PC-3 (cell line): Measurements from ENCODE around the gene TALDO1.

ENCODE experiments used
- EZH2 ChIP-seq: fragments of 300-600 bp; sonication (generic); IDR thresholded peaks from one replicate; pipeline ENCODE4 v1.6.1; 2017; ENCODE audit warnings: antibody characterized with exemption, mild to moderate bottlenecking, low read length; ENCODE audit not compliant: unreplicated experiment
- TF ChIP-seq, protein P1 (sequence below): fragments of 300-600 bp; sonication (generic); conservative IDR thresholded peaks from 2 replicates; pipeline ENCODE4 v1.5.1; 2017; ENCODE audit warnings: antibody characterized with exemption, low read depth, mild to moderate bottlenecking, low read length

DNA sequence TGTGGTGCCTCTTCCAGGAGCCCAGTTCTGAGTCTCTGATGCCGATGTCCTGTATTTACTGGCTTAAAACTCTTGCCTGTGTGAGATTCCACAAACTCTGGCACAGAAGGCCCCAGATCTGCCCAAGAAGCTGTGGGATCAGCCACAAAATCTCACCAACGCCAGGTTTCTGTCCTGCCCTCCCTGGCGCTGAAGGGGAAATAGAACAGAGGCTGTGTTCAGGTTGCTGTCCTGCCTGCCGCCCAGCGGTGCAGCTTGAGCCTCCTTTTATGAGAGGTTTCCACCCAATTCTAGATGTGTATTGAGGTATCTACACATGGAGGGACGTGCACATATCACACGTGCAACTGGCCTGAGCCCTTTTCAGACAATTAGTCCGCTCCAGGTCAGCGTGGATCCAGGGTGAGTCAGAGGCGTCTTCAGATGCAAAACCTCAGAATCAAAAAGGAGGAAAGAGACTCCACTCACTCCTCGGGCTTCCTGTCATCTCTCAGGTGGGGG lies 49.4 kb upstream of the TALDO1 start:
- TF ChIP-seq, protein P1, sequence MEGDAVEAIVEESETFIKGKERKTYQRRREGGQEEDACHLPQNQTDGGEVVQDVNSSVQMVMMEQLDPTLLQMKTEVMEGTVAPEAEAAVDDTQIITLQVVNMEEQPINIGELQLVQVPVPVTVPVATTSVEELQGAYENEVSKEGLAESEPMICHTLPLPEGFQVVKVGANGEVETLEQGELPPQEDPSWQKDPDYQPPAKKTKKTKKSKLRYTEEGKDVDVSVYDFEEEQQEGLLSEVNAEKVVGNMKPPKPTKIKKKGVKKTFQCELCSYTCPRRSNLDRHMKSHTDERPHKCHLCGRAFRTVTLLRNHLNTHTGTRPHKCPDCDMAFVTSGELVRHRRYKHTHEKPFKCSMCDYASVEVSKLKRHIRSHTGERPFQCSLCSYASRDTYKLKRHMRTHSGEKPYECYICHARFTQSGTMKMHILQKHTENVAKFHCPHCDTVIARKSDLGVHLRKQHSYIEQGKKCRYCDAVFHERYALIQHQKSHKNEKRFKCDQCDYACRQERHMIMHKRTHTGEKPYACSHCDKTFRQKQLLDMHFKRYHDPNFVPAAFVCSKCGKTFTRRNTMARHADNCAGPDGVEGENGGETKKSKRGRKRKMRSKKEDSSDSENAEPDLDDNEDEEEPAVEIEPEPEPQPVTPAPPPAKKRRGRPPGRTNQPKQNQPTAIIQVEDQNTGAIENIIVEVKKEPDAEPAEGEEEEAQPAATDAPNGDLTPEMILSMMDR = no peak
- no peak for TF ChIP-seq EZH2
